Heart right ventricle (tissue), 16 donors: ENCODE measurements around the gene GIPC3. TPM values are rescaled to one million over a fixed set of nuclear protein-coding genes. Genes with fewer than 3 reads are reported as not detected.
A peak's percentile ranks its signal among the peaks of the same experiment; 100 is the strongest.

Experiments used
- ATAC-seq, 8 donors: fragments of 200-7000 bp; cut with Tn5 transposase; one replicate each; pipeline ENCODE4 v1.9.1; 2020; ENCODE audit warnings: mild to moderate bottlenecking in 8 of 8, moderate library complexity in 8 of 8, moderate number of reproducible peaks in 1 of 8
- DNase-seq, 2 donors: peaks; one replicate each; pipeline ENCODE4 v3.0.0-alpha.2; 2020
- H3K27ac ChIP-seq, 10 donors: fragments of 200-600 bp; sonication (generic) in 2 of 10; one replicate each; pipeline versions ENCODE4 v1.5.0 to v1.8.0; 2020 to 2022; ENCODE audit warnings: mild to moderate bottlenecking in 3 of 10
- H3K27me3 ChIP-seq, 7 donors: fragments of 200-600 bp; one replicate each; pipeline ENCODE4 v1.8.0; 2021 to 2022; ENCODE audit warnings: mild to moderate bottlenecking in 2 of 7
- H3K36me3 ChIP-seq, 9 donors: fragments of 200-600 bp; sonication (generic) in 1 of 9; one replicate each; pipeline versions ENCODE4 v1.5.0 to v1.8.0; 2020 to 2022; ENCODE audit warnings: mild to moderate bottlenecking in 2 of 9
- H3K4me1 ChIP-seq, 9 donors: fragments of 200-600 bp; sonication (generic) in 1 of 9; one replicate each; pipeline versions ENCODE4 v1.5.0 to v1.8.0; 2020 to 2022; ENCODE audit warnings: mild to moderate bottlenecking in 4 of 9
- H3K4me3 ChIP-seq, 10 donors: fragments of 200-600 bp; sonication (generic) in 2 of 10; one replicate each; pipeline versions ENCODE4 v1.5.0 to v1.8.0; 2020 to 2022; ENCODE audit warnings: mild to moderate bottlenecking in 7 of 10, moderate library complexity in 2 of 10
- H3K9me3 ChIP-seq, 11 donors: fragments of 200-600 bp in 10 of 11; sonication (generic) in 2 of 11; one replicate each; pipeline versions ENCODE4 v1.5.0 to v1.8.0; 2013 to 2022; ENCODE audit warnings: mild to moderate bottlenecking in 2 of 11, control low read depth in 1 of 11, moderate library complexity in 1 of 11
- CTCF ChIP-seq, 9 donors: fragments of 200-600 bp; sonication (generic) in 2 of 9; IDR thresholded peaks; one replicate each; pipeline versions ENCODE4 v1.5.0 to v1.8.0; 2021 to 2022; ENCODE audit warnings: antibody characterized with exemption in 9 of 9, mild to moderate bottlenecking in 5 of 9, moderate library complexity in 1 of 9
- WGBS, 2 donors: extraction: QIAGEN DNeasy Blood & Tissue Kit; methylation state at CpG; one replicate each; pipeline ENCODE4 v1.1.7; 2013; ENCODE audit warnings: inconsistent platforms in 1 of 2; 5-methylcytosine and 5-hydroxymethylcytosine counted together
- intact Hi-C, 10 donors: fragments of 100-400 bp; cut with DNase I; formaldehyde crosslinking; loops; one replicate each; pipeline versions ENCODE4 v1.11.1 to v1.14.2; 2022
- polyA plus RNA-seq, 2 donors: library from polyadenylated mRNA; stranded (reverse); fragments of 200-250 nt; gene quantifications; one replicate each; pipeline ENCODE4 v1.2.3, GENCODE V29; 2013
- total RNA-seq, 10 donors: library from RNA; stranded (reverse); fragmentation: NEBNext Ultra II Directional in 3 of 10; extraction: Animal tissue kit (Norgen Biotek cat#: 25700) in 3 of 10; gene quantifications; one replicate each; pipeline versions ENCODE4 v1.2.1 to v1.2.4, GENCODE V29; 2021 to 2023
- donor health status: Arrhythmogenic right ventricular cardiomyopathy.
- donor health status: ischemic (EF 13 %, LVEDD 7.1; RV severe dilation, severe dysfunction).
- donor health status: healthy with polysubstance abuse.
- donor health status: DM: no; HTN: yes; CAD: no.
- donor health status: DM: no; HTN: no; CAD: no.
- donor health status: ischemic (EF 25% LVEDD 6.9; RV normal size, moderate dysfunction).
- donor health status: ischemic (EF 25% LVEDD 5.7; RV mildly dilated, moderate dysfunction).
- donor health status: healthy.
- donor health status: DM: yes; HTN: yes; CAD: no.
- donor health status: Ischemic cardiomyopathy.
- donor health status: ischemic (EF 35%, LVEDD 5.7; RV mildly dilated, moderate dysfunction).
- donor health status: nonischemic (EF 11% LVEDD 7.7; RV severe dilation, severe dysfunction).
- donor health status: DM: yes; HTN: yes; CAD: no.
- donor health status: PGD.
- donor health status: ischemic (EF 29% LVEDD 5.4; RV normal size, mild dysfunction).
- donor health status: nonischemic (EF 23%, LVEDD 6.1; RV moderate dilation, normal function).

The GIPC3 gene
- total and polyA plus RNA-seq, 12 donors: 0.90 to 2.8 (median 2.1) TPM

GRCh38 chr19:3537101-3537437, 48.2 kb upstream of the GIPC3 start:
- ATAC-seq (peak in 6 of 8 donors; percentile 1 to 9 (median 4)), DNase-seq (no peak)
- Histone ChIP-seq H3K9me3 (peaks cover 0 to 4% (median 0%) of the 10 kb centered on the region in 11 donors), H3K27me3 (no peaks in the 10 kb centered on the region), H3K36me3 (peaks cover 0 to 66% (median 34%) of the 10 kb centered on the region in 9 donors), H3K4me1 (peaks cover 0 to 13% (median 0%) of the 10 kb centered on the region in 9 donors), H3K4me3 (no peak overlapping the region), H3K27ac (peak overlapping the region in 5 of 10 donors; percentile 9 to 30 (median 21))
- no peak for TF ChIP-seq CTCF (IDR thresholded peaks at IDR 0.05)
- 70 to 74% methylated on average over 13 of the region's 13 CpGs for WGBS, 2 donors
- intact Hi-C loops: no loop called here

- DNase-seq: no peak
- 90 to 91% methylated on average over 22 of the region's 22 CpGs for whole genome bisulfite sequencing, 2 donors
Observed at GRCh38 chr19:3537438-3538240, 47.6 kb upstream of the GIPC3 start.

GRCh38 chr19:3538258-3538929, 46.9 kb upstream of the GIPC3 start:
- peak in 1 of 8 donors; percentile 1 for ATAC-seq
- H3K27ac ChIP-seq: no peak overlapping the region
- WGBS, 2 donors: 86% methylated on average over 25 of the region's 25 CpGs
- H3K27me3 ChIP-seq: no peaks in the 10 kb centered on the region
- peaks cover 0 to 17% (median 0%) of the 10 kb centered on the region in 9 donors for H3K4me1 ChIP-seq
- no peak for TF ChIP-seq CTCF (IDR thresholded peaks at IDR 0.05)
- H3K9me3 ChIP-seq: peaks cover 0 to 4% (median 0%) of the 10 kb centered on the region in 11 donors
- peaks cover 0 to 60% (median 24%) of the 10 kb centered on the region in 9 donors for H3K36me3 ChIP-seq
- no peak overlapping the region for H3K4me3 ChIP-seq
- intact Hi-C loops: no loop called here
- DNase-seq: no peak

More at GRCh38 chr19:3537438-3538240, 47.6 kb upstream of the GIPC3 start:
- no peak for TF ChIP-seq CTCF (IDR thresholded peaks at IDR 0.05)
- no peaks in the 10 kb centered on the region for H3K27me3 ChIP-seq
- H3K9me3 ChIP-seq: peaks cover 0 to 4% (median 0%) of the 10 kb centered on the region in 11 donors
- H3K36me3 ChIP-seq: peaks cover 0 to 66% (median 30%) of the 10 kb centered on the region in 9 donors
- peaks cover 0 to 13% (median 0%) of the 10 kb centered on the region in 9 donors for H3K4me1 ChIP-seq
- H3K27ac ChIP-seq: peak overlapping the region in 3 of 10 donors; percentile 9 to 30 (median 21)
- ATAC-seq: peak in 3 of 8 donors; percentile 4 to 19 (median 9)
- intact Hi-C loops: no loop called here
- no peak overlapping the region for H3K4me3 ChIP-seq

GRCh38 chr19:3538965-3539755, 46.1 kb upstream of the GIPC3 start, which contains the start of gene TEKTIP1:
Gene TEKTIP1, plus strand, starts transcription at chr19:3539174. Its CDS starts 4 bp downstream, at chr19:3539178.
- TF ChIP-seq CTCF (IDR thresholded peaks at IDR 0.05): no peak
- H3K27me3 ChIP-seq: no peaks in the 10 kb centered on the region
- H3K36me3 ChIP-seq: peaks cover 0 to 60% (median 17%) of the 10 kb centered on the region in 9 donors
- peaks cover 0 to 4% (median 0%) of the 10 kb centered on the region in 11 donors for H3K9me3 ChIP-seq
- no peak within 1 kb of the TSS for H3K27ac ChIP-seq
- H3K4me1 ChIP-seq: peaks cover 0 to 22% (median 0%) of the 10 kb centered on the region in 9 donors
- WGBS, 2 donors: 63 to 65% methylated on average over 27 to 28 of the region's 28 CpGs
- ATAC-seq (no peak), DNase-seq (no peak)
- no peak within 1 kb of the TSS for H3K4me3 ChIP-seq
- intact Hi-C loops: no loop called here
